ENCODE measurements around the gene SH2D1B. TPM values are rescaled to one million over a fixed set of nuclear protein-coding genes. Genes with fewer than 3 reads are reported as not detected.

The SH2D1B gene
- total and polyA plus RNA-seq, 10 of the 15 experiments (the other 5 are each of a cell fraction or from before 2014, with no cell fraction given), result 0.18 TPM; not detected in 9

- H2AFZ ChIP-seq (ENCODE audit: control insufficient read depth, low read depth, low read length), result no peak overlapping the region
- no peak overlapping the region for H3K27ac ChIP-seq (ENCODE audit: control insufficient read depth, insufficient read depth)
- TF ChIP-seq KDM1A (IDR thresholded peaks at IDR 0.05; ENCODE audit: borderline replicate concordance), result no peak
- TF ChIP-seq BHLHE40 (IDR thresholded peaks at IDR 0.05; ENCODE audit: borderline replicate concordance in 1 of 2, low read depth in 2 of 2, low read length in 1 of 2), result no peak
- no peak for TF ChIP-seq TAF1 (IDR thresholded peaks at IDR 0.05; ENCODE audit: borderline replicate concordance, low read depth, low read length)
- no peak for TF ChIP-seq MXI1 (IDR thresholded peaks at IDR 0.05; ENCODE audit: low read depth, low read length)
- TF ChIP-seq ZNF24 (IDR thresholded peaks at IDR 0.05), result no peak
- TF ChIP-seq, protein P1, sequence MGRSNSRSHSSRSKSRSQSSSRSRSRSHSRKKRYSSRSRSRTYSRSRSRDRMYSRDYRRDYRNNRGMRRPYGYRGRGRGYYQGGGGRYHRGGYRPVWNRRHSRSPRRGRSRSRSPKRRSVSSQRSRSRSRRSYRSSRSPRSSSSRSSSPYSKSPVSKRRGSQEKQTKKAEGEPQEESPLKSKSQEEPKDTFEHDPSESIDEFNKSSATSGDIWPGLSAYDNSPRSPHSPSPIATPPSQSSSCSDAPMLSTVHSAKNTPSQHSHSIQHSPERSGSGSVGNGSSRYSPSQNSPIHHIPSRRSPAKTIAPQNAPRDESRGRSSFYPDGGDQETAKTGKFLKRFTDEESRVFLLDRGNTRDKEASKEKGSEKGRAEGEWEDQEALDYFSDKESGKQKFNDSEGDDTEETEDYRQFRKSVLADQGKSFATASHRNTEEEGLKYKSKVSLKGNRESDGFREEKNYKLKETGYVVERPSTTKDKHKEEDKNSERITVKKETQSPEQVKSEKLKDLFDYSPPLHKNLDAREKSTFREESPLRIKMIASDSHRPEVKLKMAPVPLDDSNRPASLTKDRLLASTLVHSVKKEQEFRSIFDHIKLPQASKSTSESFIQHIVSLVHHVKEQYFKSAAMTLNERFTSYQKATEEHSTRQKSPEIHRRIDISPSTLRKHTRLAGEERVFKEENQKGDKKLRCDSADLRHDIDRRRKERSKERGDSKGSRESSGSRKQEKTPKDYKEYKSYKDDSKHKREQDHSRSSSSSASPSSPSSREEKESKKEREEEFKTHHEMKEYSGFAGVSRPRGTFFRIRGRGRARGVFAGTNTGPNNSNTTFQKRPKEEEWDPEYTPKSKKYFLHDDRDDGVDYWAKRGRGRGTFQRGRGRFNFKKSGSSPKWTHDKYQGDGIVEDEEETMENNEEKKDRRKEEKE (IDR thresholded peaks at IDR 0.05), result no peak
- no peak for TF ChIP-seq NFYA (IDR thresholded peaks at IDR 0.05; ENCODE audit: borderline replicate concordance, low read depth, low read length)
- H3K36me3 ChIP-seq (ENCODE audit: control insufficient read depth in 2 of 2, insufficient read depth in 2 of 2, low read length in 1 of 2), result no peaks in the 10 kb centered on the region
- ChIA-PET CTCF (interaction anchor here (3.1 kb wide), 1 partner anchor 40 kb away, joined by 11 read pairs; no protein-coding TSS in a partner anchor), POLR2A (interaction anchor here (1.1 kb wide), 1 partner anchor 56 kb away, joined by 3 read pairs; no protein-coding TSS in a partner anchor), SMC1A (ENCODE audit: uncharacterized antibody, unreplicated experiment) (interaction anchor here (1.6 kb wide), 1 partner anchor 9 kb away, joined by 3 read pairs; no protein-coding TSS in a partner anchor), RAD21 (ENCODE audit: unreplicated experiment) (no interaction called here)
- DNase-seq (ENCODE audit: low read depth, low spot score) (no peak), FAIRE-seq (no peak), ATAC-seq (no peak)
- no peak overlapping the region for H3K4me3 ChIP-seq
- H3K9me3 ChIP-seq (replicated peaks; ENCODE audit: control insufficient read depth, insufficient read depth, low read length), result no peaks in the 10 kb centered on the region
- no peaks in the 10 kb centered on the region for H4K20me1 ChIP-seq (ENCODE audit: control insufficient read depth, insufficient read depth)
- peaks cover 0 to 5% of the 10 kb centered on the region in 2 experiments; a peak in 3 of 4 replicates for H3K27me3 ChIP-seq (replicated peaks in 1 of 2; ENCODE audit: control insufficient read depth in 2 of 2, insufficient read depth in 2 of 2, low read length in 1 of 2)
- intact Hi-C loops (cut with micrococcal nuclease; ENCODE audit: unreplicated experiment) (no loop called here), in situ Hi-C loops (cut with MboI) (no loop called here)
- H3K4me1 ChIP-seq (ENCODE audit: control insufficient read depth, insufficient read depth, low read length), result no peaks in the 10 kb centered on the region
- 56% methylated on average over 3 of the region's 3 CpGs for WGBS (ENCODE audit: insufficient coverage, insufficient replicate concordance, low lambda C conversion rate, missing lambda C conversion rate)
- no TSS peak for BruUV-seq (replicated peaks)
- H3K4me2 ChIP-seq (ENCODE audit: control insufficient read depth, insufficient read depth), result no peak overlapping the region
- H3K79me2 ChIP-seq (ENCODE audit: control insufficient read depth, insufficient read depth, low read length), result no peaks in the 10 kb centered on the region
- no peak overlapping the region for H3K9ac ChIP-seq (ENCODE audit: control insufficient read depth, insufficient read depth, low read length)
Measured at GRCh38 chr1:162397943-162398560, 13.9 kb downstream of the SH2D1B start.
